Measurements from ENCODE around the gene NAT8L.

NAT8L gene

GRCh38 chr4:2070421-2071251, 11.5 kb downstream of the NAT8L start:
- no peaks in the 10 kb centered on the region for H3K36me3 Mint-ChIP-seq (ENCODE audit: insufficient read depth)
- H3K27ac Mint-ChIP-seq = no peak overlapping the region
- no peak for ATAC-seq (replicated peaks)
- H3K4me1 Mint-ChIP-seq (ENCODE audit: low read depth in 2 of 2) = no peaks in the 10 kb centered on the region
- no peak for DNase-seq
- peaks cover 0 to 10% of the 10 kb centered on the region in 2 donors for H3K27me3 Mint-ChIP-seq
- no peaks in the 10 kb centered on the region for H3K9me3 Mint-ChIP-seq
- no peak overlapping the region for H3K4me3 Mint-ChIP-seq

GRCh38 chr4:2071252-2071911, 12.3 kb downstream of the NAT8L start:
- Mint-ChIP-seq H3K36me3 (ENCODE audit: insufficient read depth) (no peaks in the 10 kb centered on the region), H3K27ac (no peak overlapping the region), H3K4me1 (ENCODE audit: low read depth in 2 of 2) (no peaks in the 10 kb centered on the region), H3K27me3 (peaks cover 0 to 10% of the 10 kb centered on the region in 2 donors), H3K9me3 (no peaks in the 10 kb centered on the region), H3K4me3 (no peak overlapping the region)
- ATAC-seq (replicated peaks) = no peak
- no peak for DNase-seq

- Mint-ChIP-seq H3K9me3 (no peaks in the 10 kb centered on the region), H3K4me3 (no peak overlapping the region), H3K27me3 (peaks cover 0 to 10% of the 10 kb centered on the region in 2 donors), H3K4me1 (ENCODE audit: low read depth in 2 of 2) (no peaks in the 10 kb centered on the region), H3K27ac (no peak overlapping the region), H3K36me3 (ENCODE audit: insufficient read depth) (no peaks in the 10 kb centered on the region)
- no peak for ATAC-seq (replicated peaks)
- DNase-seq = no peak
These were observed 13.1 kb downstream of the NAT8L start for GRCh38 chr4:2071912-2072867.

DNA sequence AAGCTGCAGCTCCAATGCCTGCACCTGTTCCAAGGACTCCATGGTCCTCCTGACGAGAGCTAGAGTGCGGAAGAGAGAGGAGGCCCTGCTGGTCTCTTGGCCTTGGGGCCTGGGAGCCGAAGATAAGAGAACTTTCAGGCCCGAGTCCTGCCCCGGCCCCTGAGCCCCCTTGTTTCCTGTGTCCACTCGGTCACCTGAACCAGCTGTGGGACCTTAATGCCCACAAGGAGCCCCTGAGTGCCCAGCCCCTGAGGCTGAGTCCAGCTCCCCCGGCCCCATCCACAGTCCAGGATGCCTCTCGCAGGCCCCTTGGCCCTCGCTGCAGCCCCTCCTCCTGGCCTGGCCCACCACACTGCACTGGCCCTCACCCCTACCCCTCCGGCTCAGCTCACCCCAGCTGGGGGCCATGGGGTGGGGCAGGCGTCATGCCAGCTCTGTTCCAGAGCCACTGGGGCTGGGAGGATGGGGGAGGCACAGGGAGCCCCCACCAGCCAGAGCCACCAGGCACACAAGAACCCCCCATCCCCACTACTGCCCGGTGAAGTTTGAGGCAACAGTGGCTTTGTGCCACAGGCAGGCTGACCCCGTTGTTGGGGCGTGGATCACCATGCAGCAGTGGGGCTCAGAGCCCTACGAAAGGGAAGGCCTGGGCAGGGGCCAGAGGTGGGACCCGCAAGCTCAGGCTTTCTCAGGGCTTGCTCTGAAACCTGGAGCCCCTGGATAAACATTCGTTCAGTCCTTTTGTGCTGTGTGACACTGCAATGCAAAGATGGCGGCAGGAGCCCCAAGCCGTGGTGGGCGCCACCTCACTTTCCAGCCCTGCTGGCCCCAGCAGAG, 14.1 kb downstream of the NAT8L start:
- no peaks in the 10 kb centered on the region for H3K9me3 Mint-ChIP-seq
- H3K4me1 Mint-ChIP-seq (ENCODE audit: low read depth in 2 of 2) = no peaks in the 10 kb centered on the region
- DNase-seq (no peak), ATAC-seq (replicated peaks) (no peak)
- H3K4me3 Mint-ChIP-seq = no peak overlapping the region
- H3K36me3 Mint-ChIP-seq (ENCODE audit: insufficient read depth) = no peaks in the 10 kb centered on the region
- H3K27ac Mint-ChIP-seq = no peak overlapping the region
- H3K27me3 Mint-ChIP-seq = peaks cover 0 to 10% of the 10 kb centered on the region in 2 donors

- H3K36me3 Mint-ChIP-seq (ENCODE audit: insufficient read depth) = no peaks in the 10 kb centered on the region
- peaks cover 0 to 10% of the 10 kb centered on the region in 2 donors for H3K27me3 Mint-ChIP-seq
- no peaks in the 10 kb centered on the region for H3K4me1 Mint-ChIP-seq (ENCODE audit: low read depth in 2 of 2)
- no peaks in the 10 kb centered on the region for H3K9me3 Mint-ChIP-seq
- ATAC-seq (replicated peaks) (no peak), DNase-seq (no peak)
- H3K27ac Mint-ChIP-seq = no peak overlapping the region
- no peak overlapping the region for H3K4me3 Mint-ChIP-seq
These were observed 14.8 kb downstream of the NAT8L start for GRCh38 chr4:2073808-2074481.

DNA sequence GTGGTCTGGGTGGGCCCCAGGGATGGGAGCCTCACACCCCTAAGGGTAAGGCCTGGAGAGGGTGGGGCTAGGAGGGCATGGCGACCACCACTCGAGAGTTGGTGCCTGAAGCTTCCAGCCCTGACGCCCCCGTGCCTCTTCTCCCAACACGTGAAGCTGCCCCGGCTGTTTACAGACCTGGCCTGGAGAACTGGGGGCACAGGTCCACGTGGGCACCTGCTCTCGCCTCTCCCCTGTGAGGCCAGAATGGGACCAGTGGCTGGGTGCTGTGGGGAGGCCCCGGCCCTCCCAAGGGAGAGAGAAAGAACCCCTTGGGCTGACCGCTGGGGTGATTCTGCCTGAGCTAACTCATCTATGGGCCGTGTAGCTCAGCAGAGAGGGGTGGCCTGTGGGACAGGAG, 15.5 kb downstream of the NAT8L start:
- Mint-ChIP-seq H3K27ac (no peak overlapping the region), H3K4me3 (no peak overlapping the region), H3K9me3 (no peaks in the 10 kb centered on the region), H3K36me3 (ENCODE audit: insufficient read depth) (no peaks in the 10 kb centered on the region), H3K4me1 (ENCODE audit: low read depth in 2 of 2) (no peaks in the 10 kb centered on the region), H3K27me3 (peaks cover 0 to 10% of the 10 kb centered on the region in 2 donors)
- DNase-seq (no peak), ATAC-seq (replicated peaks) (no peak)

- Mint-ChIP-seq H3K9me3 (no peaks in the 10 kb centered on the region), H3K4me1 (ENCODE audit: low read depth in 2 of 2) (no peaks in the 10 kb centered on the region), H3K27me3 (peaks cover 0 to 10% of the 10 kb centered on the region in 2 donors), H3K4me3 (no peak overlapping the region), H3K36me3 (ENCODE audit: insufficient read depth) (no peaks in the 10 kb centered on the region), H3K27ac (no peak overlapping the region)
- ATAC-seq (replicated peaks) (no peak), DNase-seq (no peak)
These were observed 16.3 kb downstream of the NAT8L start for GRCh38 chr4:2075171-2075986.

- ATAC-seq (replicated peaks) (no peak), DNase-seq (no peak)
- Mint-ChIP-seq H3K36me3 (ENCODE audit: insufficient read depth) (no peaks in the 10 kb centered on the region), H3K4me1 (ENCODE audit: low read depth in 2 of 2) (no peaks in the 10 kb centered on the region), H3K9me3 (no peaks in the 10 kb centered on the region), H3K4me3 (no peak overlapping the region), H3K27ac (no peak overlapping the region), H3K27me3 (peaks cover 0 to 4% of the 10 kb centered on the region in 2 donors)
These were observed 17.1 kb downstream of the NAT8L start for GRCh38 chr4:2075987-2076907.

GRCh38 chr4:2076908-2077536, 17.9 kb downstream of the NAT8L start:
- ATAC-seq (replicated peaks) (no peak), DNase-seq (no peak)
- Mint-ChIP-seq H3K4me1 (ENCODE audit: low read depth in 2 of 2) (no peaks in the 10 kb centered on the region), H3K27me3 (no peaks in the 10 kb centered on the region), H3K4me3 (no peak overlapping the region), H3K27ac (no peak overlapping the region), H3K9me3 (no peaks in the 10 kb centered on the region), H3K36me3 (ENCODE audit: insufficient read depth) (no peaks in the 10 kb centered on the region)

DNA sequence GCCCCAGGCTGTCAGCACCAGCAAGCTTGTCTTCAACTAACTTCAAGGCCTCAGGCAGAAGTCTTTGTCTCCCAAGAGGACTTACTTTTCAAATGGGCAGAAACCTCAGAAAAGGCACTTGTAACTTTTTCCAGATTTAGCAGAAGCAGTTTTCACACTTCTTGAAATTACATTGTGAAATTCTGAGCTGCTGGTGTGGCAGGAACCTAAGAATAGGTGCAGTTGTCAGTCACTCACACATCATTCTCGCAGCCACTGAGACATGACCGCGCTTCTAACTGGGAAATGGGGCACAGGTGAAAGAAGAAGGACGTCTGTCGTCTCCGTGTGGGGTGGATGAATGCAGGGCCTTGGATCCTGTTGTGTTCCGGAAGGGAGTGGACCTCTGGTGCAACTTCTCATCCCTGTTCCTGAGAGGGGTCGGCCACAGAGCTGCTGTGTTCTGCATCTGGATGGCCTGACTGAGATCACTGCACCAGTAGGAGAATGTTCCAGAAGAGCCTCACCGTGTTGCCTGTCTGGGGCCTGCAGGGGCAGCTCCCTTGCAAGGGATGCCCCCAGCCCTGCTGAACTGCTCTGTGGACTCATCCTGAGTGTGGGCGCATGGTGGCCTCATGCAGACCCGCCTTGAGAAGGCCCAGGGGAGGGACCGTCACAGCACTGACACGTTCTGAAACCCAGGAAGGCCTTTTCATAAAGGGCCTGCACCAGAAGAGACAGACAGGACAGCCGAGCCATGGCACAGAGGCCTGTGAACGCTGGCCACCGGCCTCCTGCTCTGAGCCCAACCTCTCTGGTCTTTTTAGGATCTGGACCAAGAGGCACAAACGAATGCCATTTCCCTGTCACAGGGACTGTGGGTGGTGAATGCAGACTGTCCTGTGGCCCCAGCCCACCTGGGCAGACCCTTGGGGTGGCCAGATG, 18.7 kb downstream of the NAT8L start:
- Mint-ChIP-seq H3K9me3 (no peaks in the 10 kb centered on the region), H3K27me3 (no peaks in the 10 kb centered on the region), H3K4me3 (no peak overlapping the region), H3K36me3 (ENCODE audit: insufficient read depth) (no peaks in the 10 kb centered on the region), H3K27ac (peak overlapping the region in 1 of 2 donors; percentile 59), H3K4me1 (ENCODE audit: low read depth in 2 of 2) (no peaks in the 10 kb centered on the region)
- DNase-seq (no peak), ATAC-seq (replicated peaks) (no peak)

Data from effector memory CD8-positive, alpha-beta T cell (primary cell).